HS-27A (cell line): ENCODE data around the gene MX1.

Source experiments
- DNase-seq: peaks from one replicate; pipeline ENCODE4 v3.0.0-alpha.2; 2012; ENCODE audit warnings: low read depth, missing footprints

Gene MX1

DNA sequence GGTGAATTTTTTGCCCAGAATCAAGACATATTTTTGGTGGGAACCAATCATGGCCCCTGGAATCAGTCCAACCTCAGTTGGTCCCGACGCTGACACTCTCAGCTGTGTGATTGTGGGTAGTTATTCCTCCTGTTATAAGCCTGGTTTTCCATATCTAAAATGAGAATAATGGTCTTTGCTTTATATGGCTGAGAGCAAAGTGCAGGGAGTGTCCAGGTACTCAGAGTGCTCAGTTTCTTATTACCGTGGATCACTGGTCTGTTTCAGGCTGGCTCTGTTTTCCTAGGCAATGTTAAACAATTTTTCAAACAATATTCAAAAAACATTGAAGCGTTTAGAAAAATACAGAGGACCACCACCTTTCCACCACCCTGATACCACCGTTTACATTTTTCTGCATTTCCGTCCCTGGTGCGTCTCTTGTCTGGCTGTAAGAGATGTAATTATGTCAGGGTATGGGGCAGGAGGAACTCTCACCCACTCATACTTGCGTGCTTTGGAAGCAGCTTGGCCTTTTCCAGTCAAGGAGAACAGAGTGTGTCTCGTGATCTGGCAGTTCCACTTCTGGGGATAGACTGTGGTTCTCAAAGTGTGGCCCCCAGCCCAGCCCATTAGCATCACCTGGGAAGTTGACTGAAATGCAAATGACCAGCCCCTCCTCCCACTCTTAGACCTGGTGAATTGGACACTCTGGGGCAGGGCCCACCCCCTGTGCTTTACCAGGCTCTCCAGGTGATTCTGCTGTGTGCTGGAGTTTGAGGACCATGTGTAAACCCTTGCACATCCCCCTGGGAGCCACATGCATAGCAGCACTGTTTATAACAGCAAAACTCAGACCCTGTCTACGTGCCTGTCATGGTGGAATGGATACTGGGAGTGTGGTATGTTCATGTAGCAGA is 6.8 kb downstream of the MX1 start:
- no peak for DNase-seq

GRCh38 chr21:41433566-41433965 is 7.5 kb downstream of the MX1 start:
- no peak for DNase-seq

GRCh38 chr21:41435706-41436105 is 9.7 kb downstream of the MX1 start:
- no peak for DNase-seq

DNA sequence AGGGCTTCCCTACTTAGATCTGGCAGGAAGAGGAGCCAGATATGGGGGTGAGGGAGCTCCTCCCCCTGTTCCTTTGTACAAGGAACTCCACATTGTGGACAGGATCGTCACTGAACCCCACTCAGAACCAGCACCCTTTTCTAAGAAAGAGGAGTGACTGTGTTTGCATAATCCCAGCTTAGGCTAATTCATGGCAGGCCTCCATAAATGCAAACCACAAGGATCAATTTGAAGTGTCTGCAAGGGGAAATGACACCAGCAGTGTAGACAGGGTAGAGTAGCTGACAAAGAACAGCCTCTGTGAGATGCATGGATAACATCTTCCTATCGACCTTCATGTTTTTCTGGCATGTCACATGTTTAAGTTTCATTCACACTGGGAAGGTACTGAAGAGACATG is 11.7 kb downstream of the MX1 start:
- no peak for DNase-seq

DNA sequence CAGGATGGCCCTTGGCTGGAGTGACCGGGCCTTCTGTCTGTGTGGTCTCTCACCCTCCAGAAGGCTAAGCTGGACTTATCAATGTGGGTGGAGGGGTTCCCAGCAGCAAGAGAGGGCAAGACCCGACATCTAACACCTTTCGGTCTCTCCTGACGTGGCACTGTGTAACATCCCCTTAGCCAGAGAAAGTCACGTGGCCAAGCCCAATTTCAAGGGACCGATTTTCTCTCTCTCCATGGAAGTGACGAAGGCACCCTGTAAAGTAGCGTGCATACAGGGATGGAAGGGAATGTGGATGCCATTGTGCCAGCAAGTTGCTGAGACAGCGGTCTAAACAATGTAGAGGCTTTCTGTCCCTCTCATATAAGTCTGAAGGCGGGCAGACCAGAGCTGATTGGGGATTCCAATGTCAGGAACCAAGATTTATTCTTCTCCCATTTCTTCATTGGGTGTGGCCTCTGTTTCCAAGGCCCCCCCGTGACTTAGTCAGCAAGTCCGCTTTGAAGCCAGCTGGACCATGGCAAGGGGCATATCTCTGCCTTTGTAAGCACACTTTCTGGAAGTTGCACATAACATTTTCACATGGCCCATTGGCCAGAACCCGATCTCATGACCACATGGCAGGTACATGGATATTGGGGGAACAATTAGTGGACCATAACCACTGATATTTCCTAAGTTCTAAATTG is 12.5 kb downstream of the MX1 start:
- DNase-seq: no peak

- no peak for DNase-seq
Measured at GRCh38 chr21:41439248-41439647, 13.2 kb downstream of the MX1 start.

GRCh38 chr21:41441546-41441945 is 15.5 kb downstream of the MX1 start:
- no peak for DNase-seq

GRCh38 chr21:41442481-41443186 is 16.6 kb downstream of the MX1 start:
- DNase-seq: no peak

DNA sequence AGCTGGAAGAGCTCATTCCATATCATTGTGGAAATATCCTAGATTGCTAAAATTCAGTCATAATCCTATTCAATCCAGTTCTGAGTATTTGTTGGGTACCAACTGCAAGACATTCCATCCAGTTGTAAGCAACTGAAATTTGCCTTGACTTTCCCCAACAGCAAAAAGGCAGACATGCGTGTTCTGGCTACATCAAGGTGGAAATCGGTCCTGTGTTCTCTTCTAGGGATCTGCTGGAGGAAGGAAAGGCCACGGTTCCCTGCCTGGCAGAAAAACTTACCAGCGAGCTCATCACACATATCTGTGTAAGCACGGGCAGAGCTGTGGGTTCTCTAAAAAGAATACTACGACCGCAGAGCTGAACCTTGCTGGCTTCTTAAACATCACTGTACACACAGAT is 17.5 kb downstream of the MX1 start:
- no peak for DNase-seq

DNA sequence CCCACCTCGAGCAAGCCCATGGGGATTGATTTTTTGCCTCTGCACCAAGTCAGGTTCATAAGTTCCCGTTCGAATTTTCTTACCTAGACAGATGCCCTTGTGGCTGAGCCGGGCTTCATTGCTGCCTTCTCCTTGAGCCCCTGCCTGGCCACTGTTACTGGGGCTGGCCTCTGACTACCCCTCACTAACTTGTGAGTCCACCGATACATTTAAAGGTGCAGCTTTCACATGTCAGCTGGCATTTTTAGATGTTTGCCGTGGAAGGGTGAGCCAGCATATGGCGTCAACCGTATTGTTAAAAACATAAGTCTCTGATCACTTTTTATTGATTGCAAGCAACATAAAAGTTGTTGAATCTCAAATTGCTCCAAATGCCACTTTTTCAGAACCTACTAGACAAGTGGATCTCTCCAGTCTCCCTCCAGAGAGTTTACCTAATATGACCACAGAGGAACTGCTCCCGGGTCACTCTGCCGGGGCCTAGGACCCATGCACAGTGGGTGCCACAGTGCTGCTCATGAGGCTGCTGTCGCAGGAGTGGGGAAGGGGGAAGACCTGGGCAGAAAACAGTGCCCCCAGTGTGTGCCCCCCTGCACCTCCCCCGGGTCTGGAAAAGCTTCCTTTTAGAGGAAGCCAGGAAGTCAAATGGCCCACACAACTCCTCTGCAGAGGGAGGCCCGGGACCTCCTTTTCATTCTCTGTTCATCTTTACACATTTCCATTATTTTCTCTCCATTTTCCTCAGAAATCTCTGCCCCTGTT is 18.8 kb downstream of the MX1 start:
- DNase-seq: no peak

DNA sequence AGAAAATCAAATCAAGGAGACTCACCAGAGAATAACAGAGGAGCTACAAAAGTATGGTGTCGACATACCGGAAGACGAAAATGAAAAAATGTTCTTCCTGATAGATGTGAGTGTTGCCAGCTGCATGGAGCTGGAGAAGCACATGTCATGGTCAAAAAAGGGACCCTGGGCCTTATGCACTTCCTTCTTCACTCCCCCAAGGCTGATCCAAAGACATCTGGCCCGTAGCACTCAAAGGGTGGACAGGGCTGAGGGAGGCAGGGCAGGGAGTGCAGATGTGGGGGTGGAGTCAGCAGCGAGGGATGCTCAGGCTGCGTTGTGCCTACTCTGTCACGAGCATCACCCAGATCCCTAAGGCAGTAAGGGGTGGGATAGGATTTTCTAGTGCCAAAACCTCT is 19.4 kb downstream of the MX1 start:
- no peak for DNase-seq

- no peak for DNase-seq
Measured at GRCh38 chr21:41446586-41446985, 20.5 kb downstream of the MX1 start.

DNA sequence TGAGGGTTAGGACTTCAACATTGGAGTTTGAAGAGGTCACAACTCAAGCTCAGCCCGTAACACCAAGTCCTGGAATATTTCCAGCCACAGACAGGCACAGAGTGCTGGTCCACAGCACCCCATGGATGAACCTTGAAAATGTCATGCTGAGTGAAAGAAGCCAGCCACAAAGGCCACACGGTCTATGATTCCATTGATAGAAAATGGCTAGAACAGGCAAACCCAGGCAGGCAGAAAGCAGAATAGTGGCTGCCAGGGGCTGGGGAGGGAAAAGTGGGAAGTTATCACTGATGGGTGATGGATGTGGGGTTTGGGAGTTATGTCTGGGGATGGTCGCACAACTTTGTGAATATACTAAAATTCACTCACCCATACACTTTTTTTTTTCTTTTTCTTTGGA is 21.3 kb downstream of the MX1 start:
- DNase-seq: no peak

- DNase-seq: no peak
Measured at GRCh38 chr21:41449613-41450012, 23.6 kb downstream of the MX1 start.

- DNase-seq: no peak
Measured at GRCh38 chr21:41451753-41452676, 26.0 kb downstream of the MX1 start.

GRCh38 chr21:41453198-41453597 is 27.2 kb downstream of the MX1 start:
- no peak for DNase-seq

GRCh38 chr21:41453761-41454160 is 27.7 kb downstream of the MX1 start:
- DNase-seq: no peak

DNA sequence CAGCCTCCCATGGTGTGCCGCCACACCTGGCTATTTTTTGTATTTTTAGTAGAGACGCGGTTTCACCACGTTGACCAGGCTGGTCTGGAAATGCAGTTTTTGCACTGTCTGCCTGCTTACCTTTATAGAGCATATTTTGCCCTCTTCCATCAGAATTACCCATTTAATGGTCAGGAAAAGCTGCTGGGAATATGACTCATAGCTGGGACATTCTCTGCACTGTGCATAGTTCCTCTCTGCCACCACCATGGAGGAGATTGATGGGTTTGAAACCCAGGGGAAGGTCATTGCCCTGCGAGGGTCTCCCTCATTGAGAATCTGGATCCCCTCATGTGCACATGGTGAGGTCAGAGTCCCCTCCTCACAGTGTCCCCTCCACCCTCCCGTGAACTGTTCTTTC is 32.1 kb downstream of the MX1 start:
- DNase-seq: no peak

- DNase-seq: no peak
Measured at GRCh38 chr21:41458559-41458958, 32.5 kb downstream of the MX1 start.

DNA sequence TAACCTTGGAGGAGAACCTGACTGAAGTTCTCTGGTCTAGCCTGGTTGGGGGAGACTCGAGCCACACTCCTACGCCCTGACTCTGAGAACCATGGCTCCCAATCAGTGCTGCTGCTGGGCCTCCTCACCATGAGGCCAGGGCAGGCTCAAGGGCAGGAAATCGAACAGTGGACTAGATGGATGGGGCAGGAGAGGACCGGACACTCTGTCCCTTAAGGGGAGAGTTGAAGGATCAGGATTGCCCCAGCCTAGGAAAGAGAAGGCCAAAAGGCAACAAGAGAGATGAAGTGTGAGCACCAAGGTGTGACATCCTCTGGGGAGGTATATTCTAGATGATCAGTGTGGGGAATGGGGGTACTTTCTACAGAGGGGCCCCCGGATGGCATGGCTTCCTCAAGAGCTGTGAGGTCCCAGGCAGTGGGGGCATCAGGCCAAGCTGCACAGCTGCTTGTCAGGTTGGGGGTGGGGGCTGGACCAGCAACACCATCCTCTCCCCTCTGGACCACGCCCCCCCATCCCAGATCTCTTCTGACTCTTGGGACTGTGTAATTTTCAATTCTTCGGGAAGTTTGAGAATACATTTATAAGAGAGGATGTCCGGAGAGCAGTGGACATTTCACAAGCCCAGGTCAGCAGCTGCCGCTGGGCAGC is 34.0 kb downstream of the MX1 start:
- DNase-seq: no peak
